Measurements from ENCODE around the gene YPEL1. TPM values are rescaled to one million over a fixed set of nuclear protein-coding genes. Genes with fewer than 3 reads are reported as not detected.

Gene YPEL1
- total RNA-seq, 4 donors from 2014 or later, result 0.53 to 8.5 (median 3.0) TPM

GRCh38 chr22:21702094-21702493 lies 33.5 kb downstream of the YPEL1 start:
- Histone ChIP-seq H3K4me1 (peaks cover 0 to 14% (median 4%) of the 10 kb centered on the region in 3 donors), H3K27me3 (no peaks in the 10 kb centered on the region), H3K9me3 (no peaks in the 10 kb centered on the region), H3K36me3 (peaks cover 0 to 45% (median 6%) of the 10 kb centered on the region in 3 donors), H3K4me3 (no peak overlapping the region), H3K27ac (no peak overlapping the region)
- intact Hi-C loops (cut with DNase I), result no loop called here
- TF ChIP-seq CTCF (IDR thresholded peaks at IDR 0.05) (no peak), POLR2A (IDR thresholded peaks at IDR 0.05) (no peak)
- 81 to 82% methylated on average over 5 to 6 of the region's 6 CpGs for WGBS, 2 donors
- no peak for DNase-seq

GRCh38 chr22:21701384-21701971 lies 34.1 kb downstream of the YPEL1 start:
- Histone ChIP-seq H3K36me3 (peaks cover 0 to 51% (median 12%) of the 10 kb centered on the region in 3 donors), H3K4me1 (peaks cover 0 to 14% (median 4%) of the 10 kb centered on the region in 3 donors), H3K27me3 (no peaks in the 10 kb centered on the region), H3K9me3 (no peaks in the 10 kb centered on the region), H3K27ac (no peak overlapping the region), H3K4me3 (no peak overlapping the region)
- DNase-seq, result no peak
- TF ChIP-seq CTCF (IDR thresholded peaks at IDR 0.05), result no peak
- no peak for TF ChIP-seq POLR2A (IDR thresholded peaks at IDR 0.05)
- 81 to 91% methylated on average over 7 of the region's 7 CpGs for WGBS, 2 donors
- intact Hi-C loops (cut with DNase I), result no loop called here

- H3K4me3 ChIP-seq, result no peak overlapping the region
- 85 to 86% methylated on average over 6 of the region's 6 CpGs for WGBS, 2 donors
- peaks cover 3 to 58% (median 12%) of the 10 kb centered on the region in 3 donors for H3K36me3 ChIP-seq
- H3K27me3 ChIP-seq, result no peaks in the 10 kb centered on the region
- H3K4me1 ChIP-seq, result peaks cover 0 to 14% (median 4%) of the 10 kb centered on the region in 3 donors
- intact Hi-C loops (cut with DNase I), result no loop called here
- no peak for DNase-seq
- H3K9me3 ChIP-seq, result no peaks in the 10 kb centered on the region
- H3K27ac ChIP-seq, result no peak overlapping the region
- TF ChIP-seq CTCF (IDR thresholded peaks at IDR 0.05), result no peak
Observed at GRCh38 chr22:21700822-21701221, 34.8 kb downstream of the YPEL1 start.

- Histone ChIP-seq H3K4me3 (no peak overlapping the region), H3K27ac (peak overlapping the region in 1 of 4 donors; percentile 54), H3K4me1 (peaks cover 0 to 14% (median 4%) of the 10 kb centered on the region in 3 donors), H3K9me3 (no peaks in the 10 kb centered on the region), H3K36me3 (peaks cover 12 to 70% (median 12%) of the 10 kb centered on the region in 3 donors), H3K27me3 (no peaks in the 10 kb centered on the region)
- DNase-seq, result no peak
- 91 to 94% methylated on average over 3 of the region's 3 CpGs for WGBS, 2 donors
- no peak for TF ChIP-seq CTCF (IDR thresholded peaks at IDR 0.05)
- no peak for TF ChIP-seq POLR2A (IDR thresholded peaks at IDR 0.05)
- intact Hi-C loops (cut with DNase I), result no loop called here
Observed at GRCh38 chr22:21699643-21700042, 36.0 kb downstream of the YPEL1 start.

- WGBS, 2 donors, result 64 to 87% methylated on average over 13 to 17 of the region's 22 CpGs
- DNase-seq, result no peak
- intact Hi-C loops (cut with DNase I), result no loop called here
- TF ChIP-seq CTCF (IDR thresholded peaks at IDR 0.05) (no peak), POLR2A (IDR thresholded peaks at IDR 0.05) (no peak)
- H3K27me3 ChIP-seq, result no peaks in the 10 kb centered on the region
- no peaks in the 10 kb centered on the region for H3K9me3 ChIP-seq
- H3K4me3 ChIP-seq, result no peak overlapping the region
- H3K4me1 ChIP-seq, result peaks cover 0 to 14% (median 4%) of the 10 kb centered on the region in 3 donors
- peak overlapping the region; percentile 24 to 75 (median 56) for H3K27ac ChIP-seq
- H3K36me3 ChIP-seq, result peaks cover 17 to 79% (median 20%) of the 10 kb centered on the region in 3 donors
Observed at GRCh38 chr22:21698430-21699329, 36.9 kb downstream of the YPEL1 start.

Measured in esophagus squamous epithelium (tissue), 5 donors.